ENCODE measurements around the gene GHRL.

DNA sequence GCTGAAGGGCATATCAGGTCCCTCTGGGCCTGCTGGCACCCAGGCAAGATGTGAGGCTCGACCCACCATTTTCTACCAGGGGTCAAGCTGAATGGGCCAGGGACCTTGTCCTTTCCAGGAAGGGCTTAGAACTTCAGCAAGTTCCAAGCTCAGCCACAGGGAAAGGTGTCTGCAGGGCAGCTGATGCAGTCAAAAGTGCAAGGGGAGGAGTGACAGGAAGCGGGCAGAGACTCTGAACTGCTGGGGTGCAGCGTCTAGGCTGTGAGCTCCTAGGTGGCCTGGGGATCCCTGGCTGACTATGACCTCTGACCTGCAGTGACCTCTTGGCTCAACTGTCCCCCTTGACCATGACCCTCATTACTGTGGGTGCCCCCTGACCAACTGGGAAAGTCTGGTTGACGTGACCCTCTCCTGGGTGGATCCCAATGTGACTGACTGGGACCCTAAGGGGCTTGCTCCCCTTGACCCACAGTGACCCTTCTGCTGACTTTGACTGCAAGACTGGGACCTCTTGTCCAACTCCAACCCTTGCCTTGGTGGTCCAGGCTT lies 42.5 kb upstream of the GHRL start:
- TF ChIP-seq, protein P1, sequence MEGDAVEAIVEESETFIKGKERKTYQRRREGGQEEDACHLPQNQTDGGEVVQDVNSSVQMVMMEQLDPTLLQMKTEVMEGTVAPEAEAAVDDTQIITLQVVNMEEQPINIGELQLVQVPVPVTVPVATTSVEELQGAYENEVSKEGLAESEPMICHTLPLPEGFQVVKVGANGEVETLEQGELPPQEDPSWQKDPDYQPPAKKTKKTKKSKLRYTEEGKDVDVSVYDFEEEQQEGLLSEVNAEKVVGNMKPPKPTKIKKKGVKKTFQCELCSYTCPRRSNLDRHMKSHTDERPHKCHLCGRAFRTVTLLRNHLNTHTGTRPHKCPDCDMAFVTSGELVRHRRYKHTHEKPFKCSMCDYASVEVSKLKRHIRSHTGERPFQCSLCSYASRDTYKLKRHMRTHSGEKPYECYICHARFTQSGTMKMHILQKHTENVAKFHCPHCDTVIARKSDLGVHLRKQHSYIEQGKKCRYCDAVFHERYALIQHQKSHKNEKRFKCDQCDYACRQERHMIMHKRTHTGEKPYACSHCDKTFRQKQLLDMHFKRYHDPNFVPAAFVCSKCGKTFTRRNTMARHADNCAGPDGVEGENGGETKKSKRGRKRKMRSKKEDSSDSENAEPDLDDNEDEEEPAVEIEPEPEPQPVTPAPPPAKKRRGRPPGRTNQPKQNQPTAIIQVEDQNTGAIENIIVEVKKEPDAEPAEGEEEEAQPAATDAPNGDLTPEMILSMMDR (IDR thresholded peaks at IDR 0.05) = no peak
- no peak for TF ChIP-seq SIN3A (IDR thresholded peaks at IDR 0.05; ENCODE audit: borderline replicate concordance, insufficient read depth, low read depth, low read length)
- TF ChIP-seq POLR2AphosphoS5 (IDR thresholded peaks at IDR 0.05; ENCODE audit: low read depth, low read length) = no peak
- TF ChIP-seq, protein P2, sequence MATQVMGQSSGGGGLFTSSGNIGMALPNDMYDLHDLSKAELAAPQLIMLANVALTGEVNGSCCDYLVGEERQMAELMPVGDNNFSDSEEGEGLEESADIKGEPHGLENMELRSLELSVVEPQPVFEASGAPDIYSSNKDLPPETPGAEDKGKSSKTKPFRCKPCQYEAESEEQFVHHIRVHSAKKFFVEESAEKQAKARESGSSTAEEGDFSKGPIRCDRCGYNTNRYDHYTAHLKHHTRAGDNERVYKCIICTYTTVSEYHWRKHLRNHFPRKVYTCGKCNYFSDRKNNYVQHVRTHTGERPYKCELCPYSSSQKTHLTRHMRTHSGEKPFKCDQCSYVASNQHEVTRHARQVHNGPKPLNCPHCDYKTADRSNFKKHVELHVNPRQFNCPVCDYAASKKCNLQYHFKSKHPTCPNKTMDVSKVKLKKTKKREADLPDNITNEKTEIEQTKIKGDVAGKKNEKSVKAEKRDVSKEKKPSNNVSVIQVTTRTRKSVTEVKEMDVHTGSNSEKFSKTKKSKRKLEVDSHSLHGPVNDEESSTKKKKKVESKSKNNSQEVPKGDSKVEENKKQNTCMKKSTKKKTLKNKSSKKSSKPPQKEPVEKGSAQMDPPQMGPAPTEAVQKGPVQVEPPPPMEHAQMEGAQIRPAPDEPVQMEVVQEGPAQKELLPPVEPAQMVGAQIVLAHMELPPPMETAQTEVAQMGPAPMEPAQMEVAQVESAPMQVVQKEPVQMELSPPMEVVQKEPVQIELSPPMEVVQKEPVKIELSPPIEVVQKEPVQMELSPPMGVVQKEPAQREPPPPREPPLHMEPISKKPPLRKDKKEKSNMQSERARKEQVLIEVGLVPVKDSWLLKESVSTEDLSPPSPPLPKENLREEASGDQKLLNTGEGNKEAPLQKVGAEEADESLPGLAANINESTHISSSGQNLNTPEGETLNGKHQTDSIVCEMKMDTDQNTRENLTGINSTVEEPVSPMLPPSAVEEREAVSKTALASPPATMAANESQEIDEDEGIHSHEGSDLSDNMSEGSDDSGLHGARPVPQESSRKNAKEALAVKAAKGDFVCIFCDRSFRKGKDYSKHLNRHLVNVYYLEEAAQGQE (IDR thresholded peaks at IDR 0.05; ENCODE audit: insufficient read depth in 1 of 2, low read depth in 2 of 2, low read length in 1 of 2) = no peak
- TF ChIP-seq TCF7L2 (IDR thresholded peaks at IDR 0.05; ENCODE audit: low read depth, low read length) = no peak

Measured in Panc1 (cell line).